Measurements from ENCODE around the gene KSR2.

- TF ChIP-seq CTCF (conservative IDR thresholded peaks at IDR 0.05; ENCODE audit: low read length) (no peak), EZH2phosphoT487 (IDR thresholded peaks at IDR 0.05; ENCODE audit: borderline replicate concordance, low read depth, low read length) (no peak)
These were observed 441.3 kb downstream of the KSR2 start for GRCh38 chr12:117527479-117527855.

All from OCI-LY7 (cell line).